Glomerular endothelial cell (primary cell): ENCODE measurements around the gene CFAP20DC. TPM values are rescaled to one million over a fixed set of nuclear protein-coding genes. Genes with fewer than 3 reads are reported as not detected.

ENCODE experiments used
- DNase-seq: peaks from one replicate; pipeline ENCODE4 v3.0.0-alpha.2; 2011; ENCODE audit warnings: low read depth, low spot score; ENCODE audit errors: extremely low read depth
- total RNA-seq: library from RNA; depleted of rRNA; stranded (reverse); fragments of >200 nt; gene quantifications from 2 replicates; pipeline ENCODE4 v1.2.3, GENCODE V29; 2015

Gene CFAP20DC
- total RNA-seq, 1 donor from 2014 or later: 1.2 TPM

DNA sequence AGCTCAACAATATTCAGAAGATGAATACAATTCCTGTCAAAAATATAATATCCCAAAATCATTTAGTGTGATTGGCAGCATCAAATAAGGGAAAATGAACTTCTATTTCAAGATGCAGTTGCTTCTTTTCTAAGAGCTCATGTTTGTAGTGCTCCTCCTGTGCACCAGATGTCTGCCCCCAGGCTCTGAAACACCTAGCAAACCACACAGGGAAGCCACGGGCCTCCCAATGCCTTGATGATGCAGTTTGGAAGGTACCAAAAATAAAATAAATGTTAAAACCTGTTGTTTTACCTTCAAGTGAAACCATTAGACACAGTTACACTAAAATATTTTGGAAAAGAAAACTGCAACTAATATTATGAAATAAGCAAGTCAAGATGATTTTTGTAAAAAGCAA, 22.2 kb downstream of the CFAP20DC start:
- no peak for DNase-seq

DNA sequence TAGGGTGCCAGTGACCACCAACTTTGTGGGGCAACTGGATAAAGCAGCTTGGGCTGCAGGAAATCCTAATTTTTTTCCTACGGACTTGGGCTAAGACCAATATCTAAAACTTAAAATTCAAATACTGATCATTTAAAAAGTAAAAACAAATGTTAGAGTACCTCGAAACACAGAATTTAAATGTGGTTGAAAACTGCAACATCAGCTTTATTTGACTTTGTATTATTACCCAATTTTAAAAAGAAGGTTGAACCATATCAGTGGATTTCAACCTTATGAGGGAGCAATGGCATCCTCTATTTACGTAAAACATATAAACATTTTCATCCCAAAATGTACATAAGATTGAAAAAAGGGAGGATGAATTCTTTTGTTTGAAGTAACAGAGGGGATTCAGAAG, 26.2 kb downstream of the CFAP20DC start:
- DNase-seq: no peak

DNA sequence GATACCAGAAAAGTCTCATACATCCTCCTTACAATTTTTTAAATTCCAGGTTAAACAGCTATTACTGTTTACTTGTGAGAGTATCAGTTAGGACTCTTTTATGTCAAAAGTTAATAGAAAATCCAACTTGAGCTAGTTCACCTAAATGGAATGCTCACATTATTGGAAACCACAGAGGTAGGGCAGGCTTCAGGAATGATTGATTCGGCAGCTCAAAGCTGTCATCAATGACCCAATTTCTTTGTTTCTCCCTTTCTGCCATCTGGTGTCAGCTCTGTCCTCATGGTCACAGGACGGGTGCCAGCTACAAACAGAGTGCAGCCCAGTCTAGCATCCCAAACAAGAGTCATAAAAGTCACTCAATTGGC, 32.2 kb downstream of the CFAP20DC start:
- DNase-seq: no peak

DNA sequence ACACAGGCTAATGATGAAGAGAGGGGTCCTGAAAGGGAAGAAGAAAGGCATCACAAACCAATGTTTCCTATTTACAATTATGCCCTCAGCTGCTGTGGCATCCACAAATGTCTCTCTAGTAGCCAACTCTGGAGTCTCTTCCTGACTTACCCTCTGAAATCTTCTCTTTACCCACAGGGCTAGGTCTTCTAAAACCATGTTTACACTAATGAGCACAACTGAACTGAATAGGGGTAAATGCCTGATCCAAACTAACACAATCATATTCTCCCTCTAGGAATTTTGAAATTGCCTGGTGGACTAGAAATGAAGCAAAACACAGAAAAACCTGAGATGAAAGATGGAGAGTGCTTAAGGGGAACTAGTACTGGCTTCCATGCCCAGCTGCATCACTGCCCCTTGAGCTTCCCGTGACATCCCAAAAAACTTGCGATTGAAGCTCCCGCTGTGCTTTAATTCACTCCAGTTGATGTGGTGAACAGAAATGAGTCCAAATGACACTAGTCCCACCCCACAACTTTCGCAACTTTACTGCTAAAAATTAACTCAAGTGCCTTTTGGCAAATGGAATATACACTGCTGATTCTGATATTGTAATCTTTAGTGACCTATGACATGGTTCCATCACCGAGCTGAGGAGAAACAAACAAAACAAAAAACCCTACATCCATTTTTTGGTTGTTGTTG, 32.8 kb downstream of the CFAP20DC start:
- no peak for DNase-seq

DNA sequence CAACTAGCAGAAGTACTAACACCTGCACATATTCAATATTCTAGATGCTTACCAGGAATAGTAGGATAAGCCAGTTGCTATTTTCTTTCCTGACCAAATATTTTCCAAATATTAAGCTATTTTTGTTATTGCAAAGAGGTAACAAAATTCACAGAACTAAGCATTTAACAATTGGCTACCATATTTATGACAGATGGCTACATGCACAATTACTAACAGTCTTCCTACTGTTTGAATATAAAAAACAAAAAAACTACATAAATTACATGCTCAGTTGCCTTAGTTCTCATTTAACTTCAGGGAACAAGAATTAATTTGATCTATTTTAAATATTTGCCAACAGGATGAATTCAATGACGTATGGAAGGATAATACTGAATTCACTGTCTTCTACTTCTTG, 36.2 kb downstream of the CFAP20DC start:
- no peak for DNase-seq

DNA sequence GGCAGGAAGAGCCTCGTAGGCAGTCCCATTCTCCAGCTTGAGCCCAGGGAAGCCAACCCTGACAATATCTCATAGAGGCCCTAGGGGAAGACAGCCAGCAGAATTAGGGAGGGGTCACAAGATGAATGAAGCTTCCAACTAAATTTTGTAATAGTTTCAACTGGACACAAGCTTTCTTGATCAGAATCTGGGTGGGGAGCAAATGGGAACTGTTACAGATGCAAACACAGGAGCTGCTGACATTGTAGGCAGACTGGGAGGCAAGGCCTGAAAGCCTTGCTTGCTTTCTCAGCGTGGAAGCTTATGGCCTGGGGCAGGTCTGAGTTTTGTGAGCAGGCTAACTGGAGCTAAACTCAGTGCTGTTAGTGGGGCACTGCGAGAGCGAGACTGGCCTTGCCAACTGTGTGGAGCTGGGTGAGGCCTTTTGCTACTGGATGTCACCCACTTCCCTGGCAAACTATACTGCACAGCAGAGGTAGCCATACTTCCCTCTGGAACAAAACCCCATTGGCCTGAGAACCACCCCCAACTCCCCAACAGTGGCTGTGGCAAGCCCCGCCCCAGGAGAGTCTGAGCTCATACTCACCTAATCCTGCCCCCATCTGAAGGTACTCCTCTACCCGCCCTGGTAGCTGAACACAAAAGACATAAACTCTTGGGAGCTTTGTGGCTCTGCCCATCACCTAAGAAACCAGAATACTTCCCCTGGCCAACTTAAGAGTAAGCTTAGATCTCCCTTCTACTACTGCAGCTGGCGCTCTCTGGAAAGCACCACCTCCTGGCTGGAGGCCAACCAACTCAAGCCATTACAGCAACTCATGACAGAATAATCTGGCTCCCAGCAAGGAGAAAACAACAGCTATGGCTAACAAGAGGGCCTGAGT, 42.9 kb downstream of the CFAP20DC start:
- no peak for DNase-seq

DNA sequence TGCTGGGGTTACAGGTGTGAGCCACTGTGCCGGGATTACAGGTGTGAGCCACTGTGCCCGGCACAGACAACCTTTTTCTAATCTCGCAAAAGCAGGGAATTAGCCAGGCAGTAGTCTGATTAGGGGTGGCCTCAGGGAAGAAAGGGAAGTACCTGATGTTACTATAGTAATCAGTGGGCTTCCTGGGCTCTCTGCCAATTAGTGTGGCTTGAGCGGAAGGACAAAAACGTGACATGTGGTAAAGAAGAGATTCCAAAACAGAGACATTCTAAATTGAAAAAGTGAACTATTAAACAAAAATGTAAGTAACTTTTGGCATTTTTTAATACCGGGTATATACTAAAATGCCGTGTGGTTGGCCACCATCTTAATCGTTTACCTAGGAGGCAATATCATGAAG, 48.1 kb downstream of the CFAP20DC start:
- DNase-seq: no peak

DNA sequence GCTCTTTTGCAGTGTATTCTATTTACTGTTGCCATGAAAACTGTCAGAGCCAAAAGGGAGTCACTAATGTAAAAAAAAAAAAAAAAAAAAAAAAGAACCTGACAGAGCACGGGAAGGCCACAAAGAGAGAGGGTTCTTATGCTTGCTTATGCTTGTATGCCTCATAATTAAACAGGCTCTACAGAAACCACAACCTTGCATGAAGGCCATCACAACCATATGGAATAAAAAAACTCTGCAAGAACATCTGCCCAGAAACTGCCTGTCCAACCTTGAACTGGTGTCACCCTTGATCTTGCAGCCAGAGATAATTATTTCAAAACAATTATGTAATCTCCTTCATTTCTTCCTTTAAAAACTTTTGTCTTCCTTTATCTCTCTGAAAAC, 50.1 kb downstream of the CFAP20DC start:
- no peak for DNase-seq

DNA sequence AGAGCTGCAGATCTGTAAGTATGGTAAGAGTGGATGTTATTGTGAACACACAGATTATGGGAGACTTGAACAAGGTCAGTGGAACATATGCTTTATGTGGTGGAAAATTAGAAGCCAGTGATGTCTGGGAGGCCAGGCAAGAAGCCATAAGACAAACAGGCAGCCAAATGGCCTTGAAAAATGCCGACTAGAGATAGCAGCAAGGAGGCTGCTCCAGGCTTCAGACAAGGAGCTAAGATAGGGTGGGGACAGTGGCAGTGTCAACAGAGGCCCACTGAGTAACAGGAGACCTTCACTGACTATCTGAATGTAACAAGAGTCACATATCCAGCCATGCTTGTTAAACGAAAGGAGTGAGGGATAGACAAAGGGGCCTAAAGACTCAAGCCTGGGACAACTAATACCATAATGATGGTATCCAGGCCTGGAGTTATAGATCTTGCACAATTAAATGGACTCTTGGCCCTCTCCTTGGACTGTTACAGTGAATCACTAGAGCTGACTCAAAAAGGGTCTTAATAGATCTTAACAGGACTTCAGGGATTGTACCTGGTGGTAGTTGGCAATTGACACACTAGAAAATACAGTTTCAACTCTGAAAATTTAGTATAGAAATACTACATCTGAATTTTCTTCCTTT, 50.6 kb downstream of the CFAP20DC start:
- no peak for DNase-seq

DNA sequence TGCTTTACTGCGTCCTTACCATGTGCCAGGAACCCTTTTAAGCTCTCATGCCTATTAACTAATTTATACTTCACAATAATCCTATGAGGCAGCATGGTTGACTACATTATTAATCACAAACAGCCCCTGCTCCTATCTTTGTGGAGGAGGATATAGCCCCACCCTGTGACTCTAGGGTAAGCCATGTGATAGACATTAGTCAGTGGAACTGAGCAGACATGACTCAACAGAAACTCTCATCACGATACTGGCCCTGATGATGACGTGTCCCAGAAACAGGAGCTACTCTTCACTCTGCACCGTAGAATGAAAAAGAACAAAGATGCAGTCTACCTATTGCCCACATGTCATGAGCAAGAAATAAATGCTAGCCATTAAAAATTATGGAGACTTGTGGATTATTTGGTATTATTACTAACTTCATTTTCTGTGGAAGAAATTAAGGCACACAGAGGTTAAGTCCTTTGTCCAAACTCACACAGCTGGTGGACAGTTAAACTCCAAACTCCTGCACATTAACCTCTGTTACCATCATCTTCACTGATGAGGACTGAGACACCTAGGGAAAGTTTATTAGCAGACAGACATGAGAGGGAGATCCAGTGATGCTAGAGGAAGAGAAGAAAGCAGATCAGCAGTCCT, 51.2 kb downstream of the CFAP20DC start:
- DNase-seq: peak; percentile 47

DNA sequence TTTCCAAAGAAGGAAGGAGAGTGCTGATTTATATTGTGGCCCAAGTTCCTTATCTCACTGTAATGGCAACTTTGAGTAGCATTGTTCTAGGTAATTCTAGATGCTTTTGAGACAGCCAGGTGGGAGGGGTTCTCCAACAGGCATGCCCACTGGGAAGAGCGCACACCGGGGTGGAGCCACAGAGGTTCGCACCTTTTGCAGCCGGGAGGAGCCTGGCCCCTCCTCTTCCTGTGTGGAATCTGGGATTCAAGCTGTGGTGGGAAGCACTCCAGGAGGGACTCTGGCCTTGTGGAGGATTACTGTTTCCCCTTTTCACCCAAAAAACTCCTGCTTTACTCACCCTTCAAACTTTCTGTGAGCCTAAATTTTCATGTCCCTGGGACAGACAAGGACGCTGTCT, 53.1 kb downstream of the CFAP20DC start:
- DNase-seq: no peak

DNA sequence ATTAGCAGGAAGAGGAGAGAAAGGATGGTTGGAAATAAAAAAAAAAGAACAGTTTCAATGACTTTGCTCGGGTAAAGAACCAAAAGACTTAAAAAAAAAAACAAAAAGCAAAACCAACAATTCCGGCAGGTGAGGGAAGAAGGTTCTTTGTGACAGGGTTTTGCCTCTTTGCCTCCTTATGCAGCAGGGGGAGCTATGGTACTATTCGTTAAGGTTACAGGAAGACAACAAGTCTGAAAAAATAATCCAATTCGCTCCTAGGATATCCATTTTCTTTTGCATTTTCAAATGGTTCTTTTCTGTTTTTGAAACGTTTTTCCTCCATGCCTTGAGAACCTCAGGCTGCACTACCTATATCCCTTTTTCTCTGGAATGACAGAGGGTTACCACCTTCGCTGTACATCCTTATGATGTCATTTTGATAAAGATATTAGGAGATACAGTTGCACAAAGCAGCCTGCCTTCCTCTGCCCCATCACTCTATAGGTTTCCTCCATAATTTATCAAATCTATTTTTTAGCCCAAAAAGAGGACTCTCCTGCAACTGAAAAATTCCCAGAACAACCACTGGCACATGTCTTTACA, 55.0 kb downstream of the CFAP20DC start:
- peak; percentile 33 for DNase-seq

DNA sequence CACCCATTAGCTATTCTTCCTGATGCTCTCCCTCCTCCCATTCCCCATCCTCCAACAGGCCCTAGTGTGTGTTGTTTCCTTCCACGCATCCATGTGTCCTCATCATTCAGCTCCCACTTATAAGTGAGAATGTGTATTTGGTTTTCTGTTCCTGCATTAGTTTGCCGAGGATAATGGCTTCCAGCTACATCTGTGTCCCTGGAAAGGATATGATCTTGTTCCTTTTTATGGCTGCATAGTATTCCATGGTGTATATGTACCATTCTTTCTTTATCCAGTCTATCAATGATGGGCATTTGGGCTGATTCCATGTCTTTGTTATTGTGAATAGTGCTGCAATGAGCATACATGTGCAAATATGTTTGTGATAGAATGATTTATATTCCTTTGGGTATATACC, 56.3 kb downstream of the CFAP20DC start:
- no peak for DNase-seq

DNA sequence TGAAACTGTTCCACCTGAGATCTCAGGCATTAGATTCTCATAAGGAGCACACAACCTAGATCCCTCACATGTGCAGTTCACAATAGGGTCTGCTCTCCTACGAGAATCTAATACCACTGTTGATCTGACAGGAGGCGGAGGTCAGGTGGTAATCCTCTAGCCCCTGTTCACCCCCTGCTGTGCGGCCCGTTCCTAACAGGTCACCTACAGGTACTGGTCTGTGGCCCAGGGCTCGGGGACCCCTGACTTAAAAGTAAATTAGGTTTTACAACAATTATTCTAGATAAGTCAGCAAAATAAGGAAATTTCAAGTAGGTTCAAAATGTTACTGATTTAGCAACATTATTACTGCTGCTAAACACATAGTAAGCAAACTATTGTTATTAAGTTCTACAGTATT, 58.2 kb downstream of the CFAP20DC start:
- DNase-seq: no peak

DNA sequence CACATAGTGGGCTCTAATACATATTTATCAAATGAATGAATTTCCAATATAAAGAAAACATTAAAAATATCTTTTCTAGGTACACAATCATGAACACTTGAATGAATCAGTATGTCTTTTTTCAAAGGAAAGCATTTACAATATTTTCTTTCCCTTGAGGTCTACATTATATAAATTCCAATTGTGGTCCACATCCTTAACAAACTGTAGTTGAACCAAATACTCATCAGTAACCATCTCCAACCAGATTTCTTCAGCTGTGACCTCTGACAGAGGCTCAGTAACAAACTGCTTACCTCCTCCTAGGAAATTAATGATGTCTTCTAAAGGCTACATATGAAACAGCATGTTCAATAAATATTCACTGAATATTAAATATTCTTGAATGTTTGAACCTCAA, 58.8 kb downstream of the CFAP20DC start:
- DNase-seq: no peak

DNA sequence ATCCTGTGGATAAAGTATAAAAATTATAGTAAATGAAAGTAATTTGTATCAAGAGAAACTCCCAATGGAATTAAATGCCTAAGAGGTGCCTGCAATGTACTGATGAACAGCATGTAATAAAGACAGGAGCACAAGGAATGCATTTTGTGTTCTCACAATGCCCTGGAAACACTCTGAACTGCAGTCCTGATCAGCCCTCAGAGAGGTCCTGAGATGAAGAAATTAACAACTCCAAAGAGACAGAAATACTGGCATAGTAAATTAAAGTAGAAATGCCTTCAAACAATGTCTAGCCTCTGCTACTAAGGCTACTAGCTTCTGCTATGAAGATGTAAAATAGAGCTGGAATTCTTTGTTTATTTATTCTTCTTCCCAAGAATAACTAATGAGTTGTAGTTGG, 59.9 kb downstream of the CFAP20DC start:
- no peak for DNase-seq

DNA sequence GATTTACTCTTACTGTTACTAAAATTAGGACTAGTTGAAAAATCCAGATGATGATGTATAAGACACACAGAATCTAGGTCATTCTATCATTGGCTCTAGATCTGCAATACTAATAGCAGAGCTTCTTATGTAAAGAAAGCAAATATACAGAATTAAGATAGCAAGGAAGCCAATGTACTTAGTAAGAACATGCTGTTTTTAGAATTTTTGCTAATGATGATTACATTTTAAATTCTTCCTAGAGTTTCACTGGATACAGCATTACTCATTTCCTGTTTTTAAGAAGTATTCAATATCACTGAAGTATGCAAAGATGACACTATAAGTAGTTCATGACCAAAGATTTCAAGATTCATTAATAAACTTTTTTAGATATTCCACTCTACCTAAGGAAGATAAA, 60.7 kb downstream of the CFAP20DC start:
- no peak for DNase-seq

DNA sequence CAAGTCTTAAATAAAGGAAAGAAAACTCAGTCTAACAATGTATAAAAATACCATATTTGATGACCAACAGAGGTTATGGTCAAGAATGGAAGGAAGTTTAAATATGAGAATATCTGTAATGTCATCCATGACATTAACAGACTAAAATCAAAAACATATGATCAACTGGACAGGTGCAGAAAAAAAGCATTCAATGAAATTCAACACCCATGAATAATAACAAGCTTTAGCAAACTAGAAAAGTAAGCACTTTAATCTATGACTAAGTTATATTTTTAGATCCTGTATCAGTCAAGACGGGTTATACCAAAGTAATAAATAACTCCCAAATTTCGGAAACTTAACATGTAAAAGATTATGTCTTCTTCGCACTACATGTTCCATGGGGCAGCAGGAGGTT, 61.8 kb downstream of the CFAP20DC start:
- no peak for DNase-seq

DNA sequence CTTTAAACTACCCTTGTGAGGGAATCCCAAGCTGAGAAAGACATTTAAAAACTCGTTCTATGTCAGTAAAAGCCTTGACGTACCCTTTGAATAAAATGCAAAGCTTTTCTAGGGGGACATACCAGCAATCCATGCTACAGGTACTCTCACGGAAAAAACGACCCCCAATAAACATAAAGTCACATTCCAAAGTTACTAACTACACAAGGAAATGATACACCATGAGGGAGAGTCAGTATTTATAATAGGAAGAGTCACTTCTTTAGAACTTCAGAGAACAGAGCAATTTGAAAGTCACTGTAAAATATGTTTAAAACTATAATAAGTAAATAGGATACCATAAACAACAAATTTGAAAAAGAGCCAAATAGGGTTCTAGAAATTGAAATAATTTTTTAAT, 63.2 kb downstream of the CFAP20DC start:
- no peak for DNase-seq

DNA sequence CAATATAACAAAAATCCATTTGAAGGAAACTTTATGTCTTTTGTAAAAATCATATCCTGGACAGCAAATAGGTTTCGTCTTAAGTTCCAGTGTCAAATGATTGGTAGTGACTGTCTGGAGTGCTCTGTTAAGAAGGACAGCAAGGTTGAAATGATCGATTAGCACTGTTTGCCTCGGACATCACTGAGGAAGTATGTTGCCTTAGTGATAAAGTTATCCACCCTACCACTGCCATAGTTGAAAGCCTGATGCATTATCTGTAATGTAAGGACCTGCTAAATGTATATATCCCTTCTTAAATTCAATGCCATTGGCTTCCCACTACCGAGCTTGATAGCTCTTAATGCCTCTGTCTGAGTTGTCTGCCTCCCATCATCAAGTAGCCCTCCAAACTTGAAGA, 70.0 kb downstream of the CFAP20DC start:
- no peak for DNase-seq

DNA sequence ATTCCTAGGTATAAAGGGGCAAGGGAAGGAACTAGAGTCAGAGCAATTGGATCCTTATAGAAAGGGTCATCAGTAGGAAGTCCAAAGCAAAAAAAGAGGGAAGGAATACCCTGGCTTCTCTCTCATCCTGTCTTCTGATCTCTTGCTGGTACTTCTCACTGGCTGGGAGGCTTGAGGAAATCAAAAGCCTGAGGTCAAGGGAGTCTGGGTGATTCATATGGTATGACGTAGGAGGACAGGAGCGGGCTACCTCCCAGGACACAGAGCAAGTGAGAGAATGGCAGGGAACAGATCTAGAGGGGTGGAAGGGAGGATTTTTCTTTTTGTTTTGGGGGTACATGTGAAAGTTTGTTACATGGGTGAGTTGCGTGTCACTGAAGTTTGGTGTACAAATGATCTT, 76.0 kb downstream of the CFAP20DC start:
- no peak for DNase-seq
